Measurements from ENCODE around the gene GSS. TPM values are rescaled to one million over a fixed set of nuclear protein-coding genes. Genes with fewer than 3 reads are reported as not detected.

GSS gene
- total RNA-seq, 4 donors from 2014 or later = 49.9 to 56.7 (median 52.9) TPM

DNA sequence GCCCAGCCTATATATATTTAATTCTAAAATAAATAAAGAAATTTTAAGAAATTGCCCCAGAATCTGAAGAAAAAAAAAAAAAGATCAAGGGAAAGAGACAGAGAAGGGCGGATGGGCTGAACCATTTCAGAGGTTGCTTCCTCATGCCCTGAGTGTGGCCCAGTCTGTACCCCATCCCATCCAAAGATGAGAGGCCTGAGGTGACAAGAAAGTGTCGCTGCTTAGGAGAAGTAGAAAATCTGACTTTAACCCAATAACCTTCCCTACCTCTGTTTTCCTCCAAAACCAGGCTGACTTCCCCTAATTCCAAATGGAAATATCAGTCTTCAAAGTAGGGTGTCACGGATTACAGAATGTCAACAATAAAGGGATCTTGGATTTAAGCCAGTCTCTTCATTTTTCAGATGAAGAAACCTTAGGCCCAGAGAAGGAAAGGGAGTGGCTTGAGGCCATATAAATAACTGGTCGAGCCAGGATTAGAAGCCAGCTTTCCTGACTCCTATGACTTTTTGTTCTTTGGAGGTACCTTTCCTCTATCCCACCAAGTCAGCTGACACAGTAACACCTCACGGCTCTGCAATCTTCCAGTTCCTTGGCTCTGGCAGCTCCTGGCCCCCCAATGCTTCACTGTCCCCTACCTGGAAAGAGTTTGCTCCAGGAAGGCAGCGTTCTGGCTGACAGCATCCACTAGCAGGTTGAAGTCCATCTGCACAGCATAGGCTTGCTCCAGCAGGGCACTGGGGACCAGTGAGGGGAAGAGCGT is 10.1 kb downstream of the GSS start:
- H3K4me3 ChIP-seq (ENCODE audit: low read depth, poor library complexity, severe bottlenecking) = no peak overlapping the region
- no peak for DNase-seq (ENCODE audit: low spot score in 2 of 2)
- no peak for TF ChIP-seq POLR2A (IDR thresholded peaks at IDR 0.05)
- TF ChIP-seq, protein P1, sequence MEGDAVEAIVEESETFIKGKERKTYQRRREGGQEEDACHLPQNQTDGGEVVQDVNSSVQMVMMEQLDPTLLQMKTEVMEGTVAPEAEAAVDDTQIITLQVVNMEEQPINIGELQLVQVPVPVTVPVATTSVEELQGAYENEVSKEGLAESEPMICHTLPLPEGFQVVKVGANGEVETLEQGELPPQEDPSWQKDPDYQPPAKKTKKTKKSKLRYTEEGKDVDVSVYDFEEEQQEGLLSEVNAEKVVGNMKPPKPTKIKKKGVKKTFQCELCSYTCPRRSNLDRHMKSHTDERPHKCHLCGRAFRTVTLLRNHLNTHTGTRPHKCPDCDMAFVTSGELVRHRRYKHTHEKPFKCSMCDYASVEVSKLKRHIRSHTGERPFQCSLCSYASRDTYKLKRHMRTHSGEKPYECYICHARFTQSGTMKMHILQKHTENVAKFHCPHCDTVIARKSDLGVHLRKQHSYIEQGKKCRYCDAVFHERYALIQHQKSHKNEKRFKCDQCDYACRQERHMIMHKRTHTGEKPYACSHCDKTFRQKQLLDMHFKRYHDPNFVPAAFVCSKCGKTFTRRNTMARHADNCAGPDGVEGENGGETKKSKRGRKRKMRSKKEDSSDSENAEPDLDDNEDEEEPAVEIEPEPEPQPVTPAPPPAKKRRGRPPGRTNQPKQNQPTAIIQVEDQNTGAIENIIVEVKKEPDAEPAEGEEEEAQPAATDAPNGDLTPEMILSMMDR (IDR thresholded peaks at IDR 0.05) = no peak
- intact Hi-C loops (cut with DNase I; ENCODE audit: low total_unique reads) = no loop called here
- 71 to 75% methylated on average over 7 of the region's 7 CpGs for WGBS, 2 donors

GRCh38 chr20:34943808-34944567 is 11.6 kb downstream of the GSS start:
- no peak for DNase-seq (ENCODE audit: low spot score in 2 of 2)
- TF ChIP-seq, protein P1 (IDR thresholded peaks at IDR 0.05) = no peak
- TF ChIP-seq POLR2A (IDR thresholded peaks at IDR 0.05) = no peak
- 68 to 89% methylated on average over 2 of the region's 2 CpGs for WGBS, 2 donors
- intact Hi-C loops (cut with DNase I; ENCODE audit: low total_unique reads) = no loop called here
- no peak overlapping the region for H3K4me3 ChIP-seq (ENCODE audit: low read depth, poor library complexity, severe bottlenecking)

DNA sequence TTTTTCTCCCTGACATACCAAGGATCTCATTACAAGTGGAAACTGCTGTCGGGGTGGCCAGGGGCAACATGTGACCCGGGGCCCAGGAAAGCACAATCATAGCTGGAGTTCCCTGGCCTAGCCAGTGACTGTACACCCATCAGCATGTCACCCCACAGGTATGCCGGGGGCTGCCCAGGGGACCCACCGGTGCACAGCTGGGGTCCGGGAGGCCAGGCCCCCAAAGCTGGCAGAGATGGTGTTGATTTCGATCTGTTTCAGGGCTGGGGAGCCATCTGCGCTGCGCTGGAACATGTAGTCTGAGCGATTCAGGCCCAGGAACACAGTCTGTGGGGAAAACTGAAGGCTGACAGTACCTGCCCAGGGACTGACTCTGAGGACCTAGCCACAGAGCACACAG is 13.3 kb downstream of the GSS start:
- TF ChIP-seq, protein P1 (IDR thresholded peaks at IDR 0.05) = no peak
- TF ChIP-seq POLR2A (IDR thresholded peaks at IDR 0.05) = no peak
- 97% methylated on average over 9 of the region's 9 CpGs for WGBS, 2 donors
- intact Hi-C loops (cut with DNase I; ENCODE audit: low total_unique reads) = no loop called here

DNA sequence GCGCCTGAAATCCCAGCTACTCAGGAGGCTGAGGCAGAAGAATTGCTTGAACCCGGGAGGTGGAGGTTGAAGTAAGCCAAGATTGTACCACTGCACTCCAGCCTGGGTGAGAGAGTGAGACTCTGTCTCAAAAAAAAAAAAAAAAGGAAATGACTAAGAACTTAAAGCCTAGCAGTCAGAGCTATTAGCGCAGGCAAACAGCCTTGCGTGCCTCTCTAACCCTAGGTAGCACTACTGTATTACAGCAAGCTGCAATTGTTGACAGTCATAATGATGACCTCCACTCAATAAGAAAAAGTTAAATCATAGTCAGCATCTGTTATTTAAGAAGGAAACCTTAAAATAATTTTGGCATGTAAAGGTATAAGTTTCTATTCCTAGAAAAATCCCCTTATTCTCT is 14.4 kb downstream of the GSS start:
- intact Hi-C loops (cut with DNase I; ENCODE audit: low total_unique reads) = no loop called here
- WGBS, 2 donors = 83 to 90% methylated on average over 4 of the region's 4 CpGs
- no peak for TF ChIP-seq POLR2A (IDR thresholded peaks at IDR 0.05)
- TF ChIP-seq, protein P1 (IDR thresholded peaks at IDR 0.05) = no peak

More for the DNA sequence above, 13.3 kb downstream of the GSS start:
- H3K4me3 ChIP-seq (ENCODE audit: low read depth, poor library complexity, severe bottlenecking) = no peak overlapping the region
- no peak for DNase-seq (ENCODE audit: low spot score in 2 of 2)

DNA sequence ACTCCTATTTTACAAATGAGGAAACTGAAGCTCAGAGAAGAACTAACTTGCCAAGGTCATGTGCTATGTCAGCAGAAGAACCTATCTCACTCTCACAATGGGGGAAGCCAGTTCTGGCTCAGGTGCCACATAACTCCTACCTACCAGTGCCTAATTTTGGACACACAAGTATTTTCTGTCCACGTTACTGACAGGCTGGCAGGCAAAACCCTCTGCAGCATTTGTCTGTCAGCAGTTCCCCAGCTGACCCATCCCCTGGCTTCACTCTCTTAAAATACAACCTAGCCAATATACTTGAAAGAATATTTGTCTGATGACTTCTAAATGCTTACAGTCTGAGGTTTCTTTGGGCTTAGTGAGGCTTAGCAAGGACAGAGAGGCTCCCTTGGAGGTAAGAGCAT is 15.5 kb downstream of the GSS start:
- no peak for TF ChIP-seq POLR2A (IDR thresholded peaks at IDR 0.05)
- TF ChIP-seq, protein P1 (IDR thresholded peaks at IDR 0.05) = no peak
- 74 to 91% methylated on average over 1 of the region's 1 CpG for WGBS, 2 donors
- no peak overlapping the region for H3K4me3 ChIP-seq (ENCODE audit: low read depth, poor library complexity, severe bottlenecking)
- intact Hi-C loops (cut with DNase I; ENCODE audit: low total_unique reads) = no loop called here
- no peak for DNase-seq (ENCODE audit: low spot score in 2 of 2)

More for the DNA sequence above, 14.4 kb downstream of the GSS start:
- DNase-seq (ENCODE audit: low spot score in 2 of 2) = no peak
- no peak overlapping the region for H3K4me3 ChIP-seq (ENCODE audit: low read depth, poor library complexity, severe bottlenecking)
